ENCODE data around the gene SHMT2. TPM values are rescaled to one million over a fixed set of nuclear protein-coding genes. Genes with fewer than 3 reads are reported as not detected.
"Not testable (repeated sequence)": the region's sequence is repeated elsewhere in the genome, so short reads cannot be mapped to it uniquely, and the experiment has no call there.

Gene SHMT2
- total RNA-seq, 2 experiments from 2014 or later: 142 to 159 TPM

DNA sequence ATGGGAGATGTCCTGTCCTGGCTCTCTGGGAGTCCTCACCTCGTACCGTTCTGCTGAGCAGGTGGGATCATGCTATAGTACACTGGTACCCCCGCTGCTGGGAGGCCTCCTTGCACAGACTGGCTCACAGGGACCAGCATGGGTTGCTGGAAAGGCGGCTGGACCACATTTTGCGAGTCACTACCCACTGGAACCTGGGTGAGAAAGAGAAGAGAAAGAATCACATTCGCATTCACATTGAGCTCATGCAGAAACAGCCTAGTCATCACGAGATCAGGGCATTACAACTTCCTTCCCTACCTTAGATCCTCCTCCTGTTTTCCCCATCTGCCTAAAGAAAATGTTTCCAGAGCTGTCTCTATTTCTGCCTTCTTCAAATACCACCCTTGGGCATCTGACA is 38.8 kb downstream of the SHMT2 start:
- POLR2A ChIA-PET: no interaction called here
- ATAC-seq (ENCODE audit: low read depth): no peak
- Mint-ChIP-seq H3K36me3 (peaks cover 23% of the 10 kb centered on the region), H3K4me3 (no peak overlapping the region), H3K9me3 (no peaks in the 10 kb centered on the region), H3K27ac (no peak overlapping the region), H3K27me3 (no peaks in the 10 kb centered on the region), H3K4me1 (peaks cover 6% of the 10 kb centered on the region)
- DNase-seq: no peak

DNA sequence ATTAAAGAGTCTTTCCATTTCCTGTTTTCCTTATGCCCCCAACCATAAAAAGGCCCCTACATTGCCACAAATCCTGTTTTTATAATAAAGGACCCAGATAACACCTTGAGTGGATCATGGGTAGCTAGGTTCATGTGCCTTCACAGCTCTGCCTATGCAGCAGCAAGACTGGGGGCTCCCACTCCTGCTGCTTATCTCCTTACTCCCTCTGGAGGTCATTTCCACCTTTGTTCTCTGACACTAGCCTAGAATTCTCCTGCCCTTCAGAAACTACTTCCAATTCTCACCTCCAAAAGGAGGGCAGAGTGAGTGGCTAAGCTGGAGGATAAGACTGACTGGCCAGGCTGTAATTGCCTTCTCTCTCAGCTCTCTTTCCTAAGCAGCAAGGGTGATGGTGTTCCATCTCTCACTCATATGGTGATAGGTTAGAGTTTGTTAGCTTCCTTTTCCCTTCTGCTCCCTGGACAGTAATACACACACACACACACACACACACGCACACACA is 41.5 kb downstream of the SHMT2 start:
- no peak overlapping the region for H3K4me3 Mint-ChIP-seq
- H3K4me1 Mint-ChIP-seq: peaks cover 3% of the 10 kb centered on the region
- ATAC-seq (ENCODE audit: low read depth): no peak
- DNase-seq: no peak
- H3K36me3 Mint-ChIP-seq: peaks cover 33% of the 10 kb centered on the region
- POLR2A ChIA-PET: no interaction called here
- no peaks in the 10 kb centered on the region for H3K9me3 Mint-ChIP-seq
- no peak overlapping the region for H3K27ac Mint-ChIP-seq
- H3K27me3 Mint-ChIP-seq: no peaks in the 10 kb centered on the region

DNA sequence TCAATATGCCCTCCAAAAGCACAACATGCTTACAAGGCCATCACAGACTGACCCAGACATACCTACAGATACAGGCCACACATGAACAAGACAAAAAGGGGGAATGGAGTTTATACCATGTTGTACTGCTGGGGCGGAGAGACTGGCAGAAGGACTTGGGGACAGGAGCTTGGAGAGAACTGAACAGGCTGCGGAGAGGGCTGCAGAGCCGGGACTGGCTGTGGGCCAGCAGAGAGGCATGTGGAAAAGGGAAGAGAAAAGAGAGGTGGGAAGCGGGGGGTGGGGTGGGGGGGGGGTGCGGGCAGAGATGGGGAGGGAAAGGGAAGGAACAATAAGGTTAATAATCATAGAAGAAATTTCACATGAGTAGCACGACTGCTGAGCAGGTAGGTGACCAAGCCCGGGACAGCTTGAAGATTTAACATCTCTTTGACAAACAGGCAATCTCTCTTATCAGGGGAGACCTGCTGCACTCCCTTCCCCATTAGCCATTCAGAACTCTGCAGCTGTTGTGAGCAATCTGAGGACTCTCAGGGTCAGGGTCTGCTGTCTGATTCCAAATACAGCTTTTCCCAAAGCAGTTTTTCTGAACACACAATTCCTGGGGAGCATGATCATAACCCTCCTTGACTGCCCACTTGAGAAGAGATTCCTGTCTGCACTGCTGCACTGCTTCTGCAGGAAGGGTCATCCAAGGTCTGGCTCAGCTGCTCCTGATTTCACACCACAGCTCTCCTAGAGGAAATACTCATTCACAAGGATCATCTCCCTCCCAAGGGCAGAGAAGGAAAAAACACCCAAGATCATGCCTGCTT is 43.0 kb downstream of the SHMT2 start:
- Mint-ChIP-seq H3K4me1 (peaks cover 3% of the 10 kb centered on the region), H3K4me3 (no peak overlapping the region), H3K9me3 (no peaks in the 10 kb centered on the region), H3K36me3 (peaks cover 33% of the 10 kb centered on the region), H3K27me3 (no peaks in the 10 kb centered on the region), H3K27ac (no peak overlapping the region)
- ATAC-seq (ENCODE audit: low read depth) (no peak), DNase-seq (no peak)
- POLR2A ChIA-PET: interaction anchor here (0.7 kb wide), 1 partner anchor 11 kb away, joined by 3 read pairs; no protein-coding TSS in a partner anchor

DNA sequence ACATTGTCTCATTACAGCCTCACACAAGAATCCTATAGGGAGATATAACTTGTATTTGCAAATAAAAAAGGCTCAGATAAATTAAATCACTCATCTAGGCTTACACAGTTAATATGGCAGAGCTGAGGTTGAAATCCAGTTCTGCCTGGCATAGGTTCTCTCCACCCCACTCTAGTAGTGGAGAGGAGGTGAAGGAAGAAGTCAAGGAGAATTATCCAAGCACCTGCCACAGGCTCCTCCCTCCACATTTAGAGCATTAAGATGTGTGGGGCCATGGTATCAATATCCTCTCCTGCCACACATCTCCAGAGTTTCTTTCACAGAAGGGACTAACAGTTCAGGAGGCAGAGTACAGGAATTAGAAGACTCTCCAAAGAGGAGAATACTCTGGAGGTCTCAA is 44.0 kb downstream of the SHMT2 start:
- ATAC-seq (ENCODE audit: low read depth): no peak
- peaks cover 37% of the 10 kb centered on the region for H3K36me3 Mint-ChIP-seq

GRCh38 chr12:57276233-57276632 is 46.7 kb downstream of the SHMT2 start:
- ATAC-seq (ENCODE audit: low read depth); H3K9me3 Mint-ChIP-seq; H3K4me3 Mint-ChIP-seq; POLR2A ChIA-PET; H3K27ac Mint-ChIP-seq; DNase-seq; H3K27me3 Mint-ChIP-seq: not testable (repeated sequence)
- Mint-ChIP-seq H3K36me3 (peaks cover 43% of the 10 kb centered on the region), H3K4me1 (peaks cover 17% of the 10 kb centered on the region)

More for the DNA sequence above, 44.0 kb downstream of the SHMT2 start:
- no peak for DNase-seq
- H3K9me3 Mint-ChIP-seq: no peaks in the 10 kb centered on the region
- POLR2A ChIA-PET: interaction anchor here (0.7 kb wide), 1 partner anchor 12 kb away, joined by 3 read pairs; no protein-coding TSS in a partner anchor
- H3K4me3 Mint-ChIP-seq: no peak overlapping the region
- peaks cover 3% of the 10 kb centered on the region for H3K4me1 Mint-ChIP-seq
- no peaks in the 10 kb centered on the region for H3K27me3 Mint-ChIP-seq
- no peak overlapping the region for H3K27ac Mint-ChIP-seq

GRCh38 chr12:57276935-57277563 is 47.5 kb downstream of the SHMT2 start:
- POLR2A ChIA-PET: interaction anchor here (0.6 kb wide), 1 partner anchor 20 kb away, joined by 3 read pairs; no protein-coding TSS in a partner anchor
- no peak overlapping the region for H3K4me3 Mint-ChIP-seq
- ATAC-seq (ENCODE audit: low read depth): no peak
- peaks cover 45% of the 10 kb centered on the region for H3K36me3 Mint-ChIP-seq
- DNase-seq: no peak
- peaks cover 17% of the 10 kb centered on the region for H3K4me1 Mint-ChIP-seq
- H3K27me3 Mint-ChIP-seq: no peaks in the 10 kb centered on the region
- H3K27ac Mint-ChIP-seq: no peak overlapping the region
- no peaks in the 10 kb centered on the region for H3K9me3 Mint-ChIP-seq

GRCh38 chr12:57278465-57279381 is 49.2 kb downstream of the SHMT2 start:
- Mint-ChIP-seq H3K9me3 (no peaks in the 10 kb centered on the region), H3K4me1 (peaks cover 17% of the 10 kb centered on the region), H3K27me3 (no peaks in the 10 kb centered on the region), H3K4me3 (no peak overlapping the region), H3K36me3 (peaks cover 41% of the 10 kb centered on the region), H3K27ac (peak overlapping the region; percentile 2)
- ATAC-seq (ENCODE audit: low read depth): no peak
- POLR2A ChIA-PET: no interaction called here
- DNase-seq: no peak

GRCh38 chr12:57280211-57281062 is 50.9 kb downstream of the SHMT2 start:
- Mint-ChIP-seq H3K4me1 (peaks cover 15% of the 10 kb centered on the region), H3K9me3 (no peaks in the 10 kb centered on the region), H3K4me3 (peak overlapping the region; percentile 63), H3K36me3 (peaks cover 34% of the 10 kb centered on the region), H3K27ac (peak overlapping the region; percentile 95), H3K27me3 (no peaks in the 10 kb centered on the region)
- ATAC-seq (ENCODE audit: low read depth): peak; percentile 100
- POLR2A ChIA-PET: interaction anchor here (0.7 kb wide), 1 partner anchor 93 kb away, joined by 3 read pairs; no protein-coding TSS in a partner anchor
- DNase-seq: peak; percentile 57

GRCh38 chr12:57282073-57282472 is 52.6 kb downstream of the SHMT2 start:
- Mint-ChIP-seq H3K4me1 (peaks cover 14% of the 10 kb centered on the region), H3K36me3 (peaks cover 38% of the 10 kb centered on the region)
- H3K27me3 Mint-ChIP-seq; H3K27ac Mint-ChIP-seq; H3K9me3 Mint-ChIP-seq; ATAC-seq (ENCODE audit: low read depth); POLR2A ChIA-PET; H3K4me3 Mint-ChIP-seq; DNase-seq: not testable (repeated sequence)

Small RNA genes lying within 50 kb of the gene (microRNA-seq; reads per million reads assigned to microRNA genes)
- not detected for gene MIR1228

Other genes starting within 250 kb of the SHMT2 start
- gene ZBTB39, start 223.2 kb upstream of the SHMT2 start, total RNA-seq: 10 to 100 TPM; 11.3 TPM
- under 1 TPM; 0.34 to 0.53 TPM for gene TAC3, start 213.2 kb upstream of the SHMT2 start, total RNA-seq
- 1 to 10 TPM; 1.2 to 2.1 TPM for gene MYO1A, start 179.6 kb upstream of the SHMT2 start, total RNA-seq
- 10 to 100 TPM; 52.9 to 59.6 TPM for gene NEMP1, start 150.9 kb upstream of the SHMT2 start, total RNA-seq
- gene NAB2, start 140.6 kb upstream of the SHMT2 start, total RNA-seq: 10 to 100 TPM; 13.1 to 16.1 TPM
- 100 to 1,000 TPM; 251 to 263 TPM for gene STAT6, start 118.3 kb upstream of the SHMT2 start, total RNA-seq
- 1 to 10 TPM; 4.9 to 6.1 TPM for gene LRP1, start 101.2 kb upstream of the SHMT2 start, total RNA-seq
- not detected for gene LRP1-AS, start 82.1 kb upstream of the SHMT2 start, total RNA-seq
- gene NXPH4, start 12.9 kb upstream of the SHMT2 start, total RNA-seq: 1 to 10 TPM; 1.7 to 2.4 TPM
- gene STAC3, start 21.5 kb downstream of the SHMT2 start, total RNA-seq: 10 to 100 TPM; 10.7 to 11.4 TPM
- 10 to 100 TPM; 91.5 to 97.1 TPM for gene R3HDM2, start 201.3 kb downstream of the SHMT2 start, total RNA-seq
- gene INHBC, start 205.1 kb downstream of the SHMT2 start, total RNA-seq: under 1 TPM in 1 of 2 experiments, not detected in 1; 0.14 TPM
- not detected for gene INHBE, start 225.6 kb downstream of the SHMT2 start, total RNA-seq
- under 1 TPM; 0.54 to 0.86 TPM for gene GLI1, start 230.1 kb downstream of the SHMT2 start, total RNA-seq